PC-3 (cell line): ENCODE results near the gene SSTR3.

Experiments
- CTCF ChIP-seq: fragments of 300-600 bp; sonication (generic); conservative IDR thresholded peaks from 2 replicates; pipeline ENCODE4 v1.5.1; 2017; ENCODE audit warnings: antibody characterized with exemption, low read depth, mild to moderate bottlenecking, low read length
- EZH2 ChIP-seq: fragments of 300-600 bp; sonication (generic); IDR thresholded peaks from one replicate; pipeline ENCODE4 v1.6.1; 2017; ENCODE audit warnings: antibody characterized with exemption, mild to moderate bottlenecking, low read length; ENCODE audit not compliant: unreplicated experiment

DNA sequence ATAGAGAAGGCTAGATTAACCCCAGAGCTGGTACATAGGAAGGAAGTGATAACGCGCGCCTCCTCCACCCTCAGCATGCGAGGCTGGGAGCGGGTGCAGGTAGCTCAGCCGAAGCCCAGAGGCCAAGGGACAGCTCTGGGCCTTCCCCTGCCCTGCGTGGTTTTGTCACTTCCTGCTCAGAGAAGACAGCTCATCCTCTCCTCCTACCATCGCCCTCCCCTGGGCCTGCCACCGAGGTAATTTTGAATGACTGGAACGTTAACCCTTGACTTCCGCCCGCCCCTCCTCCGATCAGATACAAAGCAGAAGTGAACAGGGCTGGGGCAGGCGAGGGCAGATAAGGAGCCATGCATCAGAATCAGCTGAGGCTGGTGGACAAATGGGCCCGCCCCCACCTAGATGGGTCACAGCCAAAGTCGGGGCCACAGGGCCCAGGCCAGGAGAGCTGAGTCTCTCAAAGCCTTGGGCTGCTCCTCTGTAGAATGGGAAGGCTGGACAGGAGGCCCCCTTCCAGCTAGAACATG is 30.2 kb upstream of the SSTR3 start:
- TF ChIP-seq EZH2 (no peak), CTCF (no peak)
